HEK293 (cell line): ENCODE data around the gene DLG1.

ENCODE experiments used
- CTCF ChIA-PET: fragments of 350-600 bp; formaldehyde crosslinking; extraction: SDS; loops from one replicate; lab custom pipeline; 2021; ENCODE audit warnings: antibody characterized with exemption; lab: Yijun Ruan, JAX
- POLR2A ChIA-PET: fragments of 300-600 bp; formaldehyde crosslinking; extraction: SDS; loops from one replicate; lab custom pipeline; 2020; ENCODE audit warnings: antibody characterized with exemption, inconsistent platforms; lab: Yijun Ruan, JAX
- H3K27ac ChIP-seq: fragments of 200-500 bp; sonication (Bioruptor generic); 2 replicates; pipeline ENCODE4 v1.5.1; 2014; ENCODE audit warnings: low read depth, low read length, control low read depth, inconsistent platforms; ENCODE audit errors: extremely low read depth
- H3K36me3 ChIP-seq, 2 experiments: fragments of 200-500 bp in 1 of 2; sonication (Bioruptor generic) in 1 of 2; 1 replicate in 1 of 2; 2 replicates in 1 of 2; pipeline ENCODE4 v1.5.1; 2014 to 2017; ENCODE audit warnings: inconsistent platforms in 2 of 2, low read length in 2 of 2; ENCODE audit not compliant: control insufficient read depth in 2 of 2, insufficient read depth in 1 of 2
- H3K4me1 ChIP-seq: fragments of 200-500 bp; sonication (Bioruptor generic); 2 replicates; pipeline ENCODE4 v1.5.1; 2014; ENCODE audit warnings: mild to moderate bottlenecking, low read length, inconsistent platforms; ENCODE audit not compliant: control insufficient read depth, insufficient read depth
- H3K4me3 ChIP-seq: 2 replicates; pipeline ENCODE4 v1.5.1; 2011; ENCODE audit warnings: low read depth, mild to moderate bottlenecking, control low read depth, low read length, moderate library complexity
- H3K9me3 ChIP-seq: fragments of 200-500 bp; sonication (Bioruptor generic); 2 replicates; pipeline ENCODE4 v1.5.1; 2014; ENCODE audit warnings: low read depth, low read length, inconsistent platforms; ENCODE audit not compliant: control insufficient read depth, insufficient read depth
- AEBP2 ChIP-seq: fragments of 450-650 bp; formaldehyde crosslinking; IDR thresholded peaks from 2 replicates; pipeline ENCODE4 v1.5.1; 2016; ENCODE audit warnings: missing biosample characterization, missing genetic modification characterization, borderline replicate concordance
- BCL11B ChIP-seq: fragments of 450-650 bp; formaldehyde crosslinking; IDR thresholded peaks from 2 replicates; pipeline ENCODE4 v1.5.1; 2016; ENCODE audit warnings: low read depth, missing biosample characterization, missing genetic modification characterization
- KLF17 ChIP-seq: fragments of 450-650 bp; formaldehyde crosslinking; IDR thresholded peaks from 2 replicates; pipeline ENCODE4 v1.5.1; 2016; ENCODE audit warnings: missing biosample characterization, missing genetic modification characterization
- YY1 ChIP-seq: fragments of 450-650 bp; formaldehyde crosslinking; IDR thresholded peaks from 2 replicates; pipeline ENCODE4 v1.5.1; 2018; ENCODE audit warnings: missing biosample characterization, missing genetic modification characterization
- ZIC2 ChIP-seq: fragments of 450-650 bp; formaldehyde crosslinking; IDR thresholded peaks from 2 replicates; pipeline ENCODE4 v1.5.1; 2016; ENCODE audit warnings: missing biosample characterization, missing genetic modification characterization
- ZNF121 ChIP-seq: fragments of 450-650 bp; formaldehyde crosslinking; IDR thresholded peaks from 2 replicates; pipeline ENCODE4 v1.5.1; 2016; ENCODE audit warnings: missing biosample characterization, missing genetic modification characterization
- ZNF18 ChIP-seq: fragments of 450-650 bp; formaldehyde crosslinking; IDR thresholded peaks from 2 replicates; pipeline ENCODE4 v1.5.1; 2016; ENCODE audit warnings: missing biosample characterization, missing genetic modification characterization
- ZNF2 ChIP-seq: fragments of 450-650 bp; formaldehyde crosslinking; IDR thresholded peaks from 2 replicates; pipeline ENCODE4 v1.5.1; 2016; ENCODE audit warnings: missing biosample characterization, missing genetic modification characterization
- ZNF398 ChIP-seq: fragments of 450-650 bp; formaldehyde crosslinking; IDR thresholded peaks from 2 replicates; pipeline ENCODE4 v1.5.1; 2017; ENCODE audit warnings: missing biosample characterization, missing genetic modification characterization
- ZNF610 ChIP-seq: fragments of 450-650 bp; formaldehyde crosslinking; IDR thresholded peaks from 2 replicates; pipeline ENCODE4 v1.5.1; 2016; ENCODE audit warnings: missing biosample characterization, missing genetic modification characterization, borderline replicate concordance
- ZNF624 ChIP-seq: fragments of 450-650 bp; formaldehyde crosslinking; IDR thresholded peaks from 2 replicates; pipeline ENCODE4 v1.5.1; 2017; ENCODE audit warnings: missing biosample characterization, missing genetic modification characterization
- ZNF776 ChIP-seq: fragments of 450-650 bp; formaldehyde crosslinking; IDR thresholded peaks from 2 replicates; pipeline ENCODE4 v1.5.0; 2017; ENCODE audit warnings: missing biosample characterization, missing genetic modification characterization, borderline replicate concordance
- ZSCAN16 ChIP-seq: fragments of 450-650 bp; formaldehyde crosslinking; IDR thresholded peaks from 2 replicates; pipeline ENCODE4 v1.5.1; 2016; ENCODE audit warnings: missing biosample characterization, missing genetic modification characterization
- ZSCAN18 ChIP-seq: fragments of 450-650 bp; formaldehyde crosslinking; IDR thresholded peaks from 2 replicates; pipeline ENCODE4 v1.5.1; 2016; ENCODE audit warnings: missing biosample characterization, missing genetic modification characterization

The DLG1 gene

GRCh38 chr3:197022405-197023231 lies 275.8 kb downstream of the DLG1 start:
- TF ChIP-seq YY1 (tag by site-specific recombination) (no peak), ZIC2 (tag by site-specific recombination) (peak; percentile 18; the same call in 1 of the 2 replicates)
- peaks cover 0 to 28% of the 10 kb centered on the region in 2 experiments; a peak in 1 of 3 replicates for H3K36me3 ChIP-seq
- no peaks in the 10 kb centered on the region for H3K4me1 ChIP-seq
- no peak overlapping the region for H3K27ac ChIP-seq
- H3K4me3 ChIP-seq, result no peak overlapping the region
- ChIA-PET POLR2A (no interaction called here), CTCF (interaction anchor here (2.0 kb wide), 1 partner anchor 8 kb away, joined by 4 read pairs; no protein-coding TSS in a partner anchor)
- H3K9me3 ChIP-seq, result no peaks in the 10 kb centered on the region

GRCh38 chr3:197021729-197022404 lies 276.5 kb downstream of the DLG1 start:
- Histone ChIP-seq H3K9me3 (no peaks in the 10 kb centered on the region), H3K36me3 (peaks cover 0 to 26% of the 10 kb centered on the region in 2 experiments; a peak in 1 of 3 replicates), H3K4me1 (no peaks in the 10 kb centered on the region), H3K27ac (no peak overlapping the region), H3K4me3 (no peak overlapping the region)
- CTCF ChIA-PET, result interaction anchor here (1.1 to 2.0 kb wide), 2 partner anchors 9 to 166 kb away, joined by 4 read pairs; no protein-coding TSS in a partner anchor
- POLR2A ChIA-PET, result no interaction called here
- no peak for TF ChIP-seq ZNF398 (tag by site-specific recombination)
- no peak for TF ChIP-seq ZNF18 (tag by site-specific recombination)
- no peak for TF ChIP-seq ZSCAN18
- TF ChIP-seq ZNF624 (tag by site-specific recombination), result no peak
- no peak for TF ChIP-seq ZNF776
- TF ChIP-seq ZNF121 (tag by site-specific recombination), result peak; percentile 61; the same call in 1 of the 2 replicates
- TF ChIP-seq ZNF610 (tag by site-specific recombination), result no peak

GRCh38 chr3:197021231-197021630 lies 277.2 kb downstream of the DLG1 start:
- peaks cover 0 to 21% of the 10 kb centered on the region in 2 experiments; a peak in 1 of 3 replicates for H3K36me3 ChIP-seq
- H3K9me3 ChIP-seq, result no peaks in the 10 kb centered on the region
- CTCF ChIA-PET, result interaction anchor here (1.1 to 2.0 kb wide), 2 partner anchors 10 to 167 kb away, joined by 4 read pairs; no protein-coding TSS in a partner anchor
- POLR2A ChIA-PET, result no interaction called here
- H3K4me1 ChIP-seq, result no peaks in the 10 kb centered on the region
- H3K27ac ChIP-seq, result no peak overlapping the region
- TF ChIP-seq ZNF2 (tag by site-specific recombination) (no peak), BCL11B (tag by site-specific recombination) (no peak), KLF17 (tag by site-specific recombination) (no peak), ZSCAN16 (no peak), AEBP2 (tag by site-specific recombination) (no peak)
- H3K4me3 ChIP-seq, result no peak overlapping the region
